ENCODE results near the gene SLC7A5. TPM values are rescaled to one million over a fixed set of nuclear protein-coding genes. Genes with fewer than 3 reads are reported as not detected.

Gene SLC7A5
- total and polyA plus RNA-seq, 2 of the 13 experiments (the other 11 are each of a cell fraction or from before 2014, with no cell fraction given), result 79.6 to 155 TPM

- peak; percentile 42 for TF ChIP-seq JUN (CRISPR knock-in tag; IDR thresholded peaks at IDR 0.05)
- TF ChIP-seq, protein P1, sequence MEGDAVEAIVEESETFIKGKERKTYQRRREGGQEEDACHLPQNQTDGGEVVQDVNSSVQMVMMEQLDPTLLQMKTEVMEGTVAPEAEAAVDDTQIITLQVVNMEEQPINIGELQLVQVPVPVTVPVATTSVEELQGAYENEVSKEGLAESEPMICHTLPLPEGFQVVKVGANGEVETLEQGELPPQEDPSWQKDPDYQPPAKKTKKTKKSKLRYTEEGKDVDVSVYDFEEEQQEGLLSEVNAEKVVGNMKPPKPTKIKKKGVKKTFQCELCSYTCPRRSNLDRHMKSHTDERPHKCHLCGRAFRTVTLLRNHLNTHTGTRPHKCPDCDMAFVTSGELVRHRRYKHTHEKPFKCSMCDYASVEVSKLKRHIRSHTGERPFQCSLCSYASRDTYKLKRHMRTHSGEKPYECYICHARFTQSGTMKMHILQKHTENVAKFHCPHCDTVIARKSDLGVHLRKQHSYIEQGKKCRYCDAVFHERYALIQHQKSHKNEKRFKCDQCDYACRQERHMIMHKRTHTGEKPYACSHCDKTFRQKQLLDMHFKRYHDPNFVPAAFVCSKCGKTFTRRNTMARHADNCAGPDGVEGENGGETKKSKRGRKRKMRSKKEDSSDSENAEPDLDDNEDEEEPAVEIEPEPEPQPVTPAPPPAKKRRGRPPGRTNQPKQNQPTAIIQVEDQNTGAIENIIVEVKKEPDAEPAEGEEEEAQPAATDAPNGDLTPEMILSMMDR (CRISPR knock-in tag; IDR thresholded peaks at IDR 0.05), result peak; percentile 65
- TF ChIP-seq CBX1 (IDR thresholded peaks at IDR 0.05; ENCODE audit: low read depth), result peak; percentile 82
- TF ChIP-seq POLR2G (IDR thresholded peaks at IDR 0.05; ENCODE audit: low read depth, low read length), result peak; percentile 80
- peak; percentile 92 for TF ChIP-seq NCOA2 (CRISPR knock-in tag; IDR thresholded peaks at IDR 0.05)
- no peak for TF ChIP-seq ZNF101 (CRISPR knock-in tag; IDR thresholded peaks at IDR 0.05; ENCODE audit: borderline replicate concordance, low read depth)
- TF ChIP-seq CREM (IDR thresholded peaks at IDR 0.05), result peak; percentile 78; the same call in 1 of the 2 replicates
- no peak for TF ChIP-seq CREM (CRISPR knock-in tag; IDR thresholded peaks at IDR 0.05)
- no peak; the same call in none of the 2 replicates for TF ChIP-seq SP4 (CRISPR knock-in tag; IDR thresholded peaks at IDR 0.05)
- no peak for TF ChIP-seq AFF4 (CRISPR knock-in tag; IDR thresholded peaks at IDR 0.05)
- no peak for TF ChIP-seq ZKSCAN5 (CRISPR knock-in tag; IDR thresholded peaks at IDR 0.05)
- TF ChIP-seq ZNF660 (CRISPR knock-in tag; IDR thresholded peaks at IDR 0.05; ENCODE audit: borderline replicate concordance, low read depth), result no peak
- no peak; the same call in 1 of the 2 replicates for TF ChIP-seq ZNF383 (CRISPR knock-in tag; IDR thresholded peaks at IDR 0.05; ENCODE audit: borderline replicate concordance)
- TF ChIP-seq TRIM22 (IDR thresholded peaks at IDR 0.05), result no peak
- TF ChIP-seq ZBTB43 (CRISPR knock-in tag; conservative IDR thresholded peaks at IDR 0.05), result peak; percentile 80
- TF ChIP-seq ZNF720 (CRISPR knock-in tag; IDR thresholded peaks at IDR 0.05), result no peak
- no peak for TF ChIP-seq PRPF4 (IDR thresholded peaks at IDR 0.05; ENCODE audit: low read depth, low read length, poor library complexity, severe bottlenecking)
- TF ChIP-seq SRSF9 (IDR thresholded peaks at IDR 0.05; ENCODE audit: borderline replicate concordance, insufficient read depth, low read depth, low read length, poor library complexity, severe bottlenecking), result no peak
- TF ChIP-seq NCOA5 (CRISPR knock-in tag; IDR thresholded peaks at IDR 0.05), result no peak
- TF ChIP-seq ZSCAN25 (CRISPR knock-in tag; IDR thresholded peaks at IDR 0.05), result peak; percentile 95
- TF ChIP-seq TCF7 (IDR thresholded peaks at IDR 0.05; ENCODE audit: low read depth), result peak; percentile 80
- TF ChIP-seq KAT2B (IDR thresholded peaks at IDR 0.05; ENCODE audit: borderline replicate concordance, low read depth, low read length), result no peak
Observed at GRCh38 chr16:87847785-87848675, 21.3 kb downstream of the SLC7A5 start (continued).
